H1 (cell line): ENCODE data around the gene KRT83.

ENCODE experiments used
- BRCA1 ChIP-seq: IDR thresholded peaks from 2 replicates; pipeline ENCODE4 v1.6.1; 2012; ENCODE audit warnings: low read depth, low read length, improper control_type of control experiment
- CEBPB ChIP-seq: IDR thresholded peaks from 2 replicates; pipeline ENCODE4 v1.6.1; 2012; ENCODE audit warnings: low read depth, low read length
- CHD1 ChIP-seq: IDR thresholded peaks from 2 replicates; pipeline ENCODE4 v1.6.1; 2012; ENCODE audit warnings: low read depth, low read length, improper control_type of control experiment
- KDM1A ChIP-seq: fragments of 200-600, 300-600 bp; sonication (generic); IDR thresholded peaks from 2 replicates; pipeline ENCODE4 v1.7.1; 2016; ENCODE audit warnings: mild to moderate bottlenecking, low read length, borderline replicate concordance
- NRF1 ChIP-seq: IDR thresholded peaks from 2 replicates; pipeline ENCODE4 v1.6.1; 2011; ENCODE audit warnings: mild to moderate bottlenecking, low read depth, low read length, improper control_type of control experiment
- SP2 ChIP-seq: IDR thresholded peaks from 2 replicates; pipeline ENCODE4 v1.6.1; 2012; ENCODE audit warnings: mild to moderate bottlenecking, low read length, inconsistent platforms
- TAF1 ChIP-seq: IDR thresholded peaks from 2 replicates; pipeline ENCODE4 v1.6.1; 2011; ENCODE audit warnings: mild to moderate bottlenecking, low read depth, low read length
- TEAD4 ChIP-seq: IDR thresholded peaks from 2 replicates; pipeline ENCODE4 v1.6.1; 2012; ENCODE audit warnings: low read depth, low read length, inconsistent platforms, mixed read lengths
- TF ChIP-seq, protein P1 (sequence below), 3 experiments: IDR thresholded peaks; 1 replicate in 2 of 3; 2 replicates in 1 of 3; pipeline versions ENCODE4 v1.5.1 to v1.6.1; 2011; ENCODE audit warnings: low read length in 3 of 3, mild to moderate bottlenecking in 3 of 3, inconsistent platforms in 2 of 3, low read depth in 1 of 3, moderate library complexity in 1 of 3; ENCODE audit not compliant: insufficient read depth in 1 of 3; ENCODE audit errors: control extremely low read depth in 1 of 3
- TF ChIP-seq, protein P2 (sequence below): IDR thresholded peaks from 2 replicates; pipeline ENCODE4 v1.6.1; 2011; ENCODE audit warnings: low read length, improper control_type of control experiment

DNA sequence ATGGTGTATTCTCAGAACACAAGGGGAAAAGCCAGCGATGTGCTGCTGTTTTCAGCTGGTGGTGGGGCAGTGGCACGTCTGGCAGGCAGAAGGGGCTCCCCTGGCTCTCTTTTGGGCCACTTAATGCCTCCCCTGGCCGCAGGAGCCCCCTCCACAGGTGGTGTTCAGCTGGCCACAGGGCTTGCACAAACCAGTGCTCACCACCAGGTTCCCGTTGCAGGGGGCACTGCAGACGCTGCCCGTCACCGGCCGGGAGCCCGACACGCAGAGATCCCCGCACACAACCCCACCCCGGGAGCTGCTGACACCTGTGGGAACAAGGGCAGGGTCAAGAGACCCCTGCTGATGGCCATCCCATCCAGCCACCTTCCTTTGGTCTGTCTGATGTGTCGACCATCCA is 6.7 kb downstream of the KRT83 start:
- TF ChIP-seq, protein P1, sequence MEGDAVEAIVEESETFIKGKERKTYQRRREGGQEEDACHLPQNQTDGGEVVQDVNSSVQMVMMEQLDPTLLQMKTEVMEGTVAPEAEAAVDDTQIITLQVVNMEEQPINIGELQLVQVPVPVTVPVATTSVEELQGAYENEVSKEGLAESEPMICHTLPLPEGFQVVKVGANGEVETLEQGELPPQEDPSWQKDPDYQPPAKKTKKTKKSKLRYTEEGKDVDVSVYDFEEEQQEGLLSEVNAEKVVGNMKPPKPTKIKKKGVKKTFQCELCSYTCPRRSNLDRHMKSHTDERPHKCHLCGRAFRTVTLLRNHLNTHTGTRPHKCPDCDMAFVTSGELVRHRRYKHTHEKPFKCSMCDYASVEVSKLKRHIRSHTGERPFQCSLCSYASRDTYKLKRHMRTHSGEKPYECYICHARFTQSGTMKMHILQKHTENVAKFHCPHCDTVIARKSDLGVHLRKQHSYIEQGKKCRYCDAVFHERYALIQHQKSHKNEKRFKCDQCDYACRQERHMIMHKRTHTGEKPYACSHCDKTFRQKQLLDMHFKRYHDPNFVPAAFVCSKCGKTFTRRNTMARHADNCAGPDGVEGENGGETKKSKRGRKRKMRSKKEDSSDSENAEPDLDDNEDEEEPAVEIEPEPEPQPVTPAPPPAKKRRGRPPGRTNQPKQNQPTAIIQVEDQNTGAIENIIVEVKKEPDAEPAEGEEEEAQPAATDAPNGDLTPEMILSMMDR (IDR thresholded peaks at IDR 0.05; ENCODE audit: control extremely low read depth in 1 of 3, insufficient read depth in 1 of 3, low read depth in 1 of 3, low read length in 3 of 3), result no peak
- TF ChIP-seq SP2, result no peak
- TF ChIP-seq NRF1, result no peak
- TF ChIP-seq BRCA1, result no peak
- no peak for TF ChIP-seq CHD1
- TF ChIP-seq, protein P2, sequence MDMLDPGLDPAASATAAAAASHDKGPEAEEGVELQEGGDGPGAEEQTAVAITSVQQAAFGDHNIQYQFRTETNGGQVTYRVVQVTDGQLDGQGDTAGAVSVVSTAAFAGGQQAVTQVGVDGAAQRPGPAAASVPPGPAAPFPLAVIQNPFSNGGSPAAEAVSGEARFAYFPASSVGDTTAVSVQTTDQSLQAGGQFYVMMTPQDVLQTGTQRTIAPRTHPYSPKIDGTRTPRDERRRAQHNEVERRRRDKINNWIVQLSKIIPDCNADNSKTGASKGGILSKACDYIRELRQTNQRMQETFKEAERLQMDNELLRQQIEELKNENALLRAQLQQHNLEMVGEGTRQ, result no peak
- no peak for TF ChIP-seq KDM1A
- TF ChIP-seq TEAD4, result no peak
- TF ChIP-seq TAF1, result no peak
- no peak for TF ChIP-seq CEBPB
